Loucy (cell line): ENCODE results near the gene ADCY4.
"Not testable (repeated sequence)": the region's sequence is repeated elsewhere in the genome, so short reads cannot be mapped to it uniquely, and the experiment has no call there.

Experiments used
- EZH2phosphoT487 ChIP-seq: fragments of 200-600 bp; IDR thresholded peaks from 2 replicates; pipeline ENCODE4 v1.6.1; 2018; ENCODE audit warnings: antibody characterized with exemption, mild to moderate bottlenecking, moderate library complexity, borderline replicate concordance
- TF ChIP-seq, protein P1 (sequence below): fragments of 200-600 bp; sonication (generic); conservative IDR thresholded peaks from 2 replicates; pipeline ENCODE4 v1.5.1; 2014; ENCODE audit warnings: mild to moderate bottlenecking, antibody characterized with exemption, low read length

- TF ChIP-seq, protein P1, sequence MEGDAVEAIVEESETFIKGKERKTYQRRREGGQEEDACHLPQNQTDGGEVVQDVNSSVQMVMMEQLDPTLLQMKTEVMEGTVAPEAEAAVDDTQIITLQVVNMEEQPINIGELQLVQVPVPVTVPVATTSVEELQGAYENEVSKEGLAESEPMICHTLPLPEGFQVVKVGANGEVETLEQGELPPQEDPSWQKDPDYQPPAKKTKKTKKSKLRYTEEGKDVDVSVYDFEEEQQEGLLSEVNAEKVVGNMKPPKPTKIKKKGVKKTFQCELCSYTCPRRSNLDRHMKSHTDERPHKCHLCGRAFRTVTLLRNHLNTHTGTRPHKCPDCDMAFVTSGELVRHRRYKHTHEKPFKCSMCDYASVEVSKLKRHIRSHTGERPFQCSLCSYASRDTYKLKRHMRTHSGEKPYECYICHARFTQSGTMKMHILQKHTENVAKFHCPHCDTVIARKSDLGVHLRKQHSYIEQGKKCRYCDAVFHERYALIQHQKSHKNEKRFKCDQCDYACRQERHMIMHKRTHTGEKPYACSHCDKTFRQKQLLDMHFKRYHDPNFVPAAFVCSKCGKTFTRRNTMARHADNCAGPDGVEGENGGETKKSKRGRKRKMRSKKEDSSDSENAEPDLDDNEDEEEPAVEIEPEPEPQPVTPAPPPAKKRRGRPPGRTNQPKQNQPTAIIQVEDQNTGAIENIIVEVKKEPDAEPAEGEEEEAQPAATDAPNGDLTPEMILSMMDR: peak; percentile 44; the same call in 1 of the 2 replicates
- TF ChIP-seq EZH2phosphoT487: not testable (repeated sequence)
Measured at GRCh38 chr14:24327914-24328313, 7.0 kb downstream of the ADCY4 start.
